K562 (cell line): Measurements from ENCODE around the gene CEP44. TPM values are rescaled to one million over a fixed set of nuclear protein-coding genes. Genes with fewer than 3 reads are reported as not detected.

ENCODE experiments used
- BMI1 ChIP-seq: fragments of 150-350 bp; IDR thresholded peaks from 2 replicates; pipeline ENCODE4 v1.6.1; 2014; ENCODE audit warnings: low read length
- CHD1 ChIP-seq: fragments of 200-600 bp; sonication (generic); IDR thresholded peaks from one replicate; pipeline ENCODE4 v1.6.1; 2012; ENCODE audit warnings: mild to moderate bottlenecking, moderate library complexity, low read length, inconsistent platforms
- JUN ChIP-seq, 2 experiments: sonication (generic) in 1 of 2; formaldehyde crosslinking in 1 of 2; IDR thresholded peaks; 2 replicates each; pipeline versions ENCODE4 v1.6.1 to v1.8.0; 2012 to 2022; ENCODE audit warnings: borderline replicate concordance in 2 of 2, mild to moderate bottlenecking in 2 of 2, improper control_type of control experiment in 1 of 2, low read depth in 1 of 2, low read length in 1 of 2, missing genetic modification reagents in 1 of 2
- MYNN ChIP-seq, 2 experiments: sonication (generic); formaldehyde crosslinking in 1 of 2; IDR thresholded peaks; 2 replicates each; pipeline versions ENCODE4 v1.5.0 to v1.6.1; 2016 to 2020; ENCODE audit warnings: antibody characterized with exemption in 1 of 2, missing genetic modification reagents in 1 of 2
- NR2C2 ChIP-seq, 2 experiments: fragments of 200-800 bp in 1 of 2; sonication (Bioruptor generic) in 1 of 2; sonication (generic) in 1 of 2; formaldehyde crosslinking in 1 of 2; IDR thresholded peaks; 2 replicates each; pipeline versions ENCODE4 v1.6.1 to v1.8.0; 2016 to 2022; ENCODE audit warnings: mild to moderate bottlenecking in 1 of 2, missing compliant biosample characterization in 1 of 2, missing genetic modification characterization in 1 of 2, missing genetic modification reagents in 1 of 2
- ZNF232 ChIP-seq: sonication (generic); formaldehyde crosslinking; IDR thresholded peaks from 2 replicates; pipeline ENCODE4 v1.8.0; 2022; ENCODE audit warnings: mild to moderate bottlenecking, missing genetic modification reagents
- ZNF384 ChIP-seq: IDR thresholded peaks from 2 replicates; pipeline ENCODE4 v1.6.1; 2012; ENCODE audit warnings: low read depth, low read length, improper control_type of control experiment
- ZNF507 ChIP-seq: conservative IDR thresholded peaks from 2 replicates; pipeline ENCODE4 v1.6.1; 2017; ENCODE audit warnings: missing genetic modification characterization, missing compliant biosample characterization
- ZNF644 ChIP-seq: fragments of 200-800 bp; sonication (Bioruptor generic); IDR thresholded peaks from 2 replicates; pipeline ENCODE4 v1.6.1; 2016; ENCODE audit warnings: low read depth, missing genetic modification characterization, missing compliant biosample characterization
- polyA plus RNA-seq, 8 experiments: library from polyadenylated mRNA; depleted of rRNA in 4 of 8; stranded (reverse) in 5 of 8; unstranded in 3 of 8; fragments of >200 nt; fragmentation: Nextera tagmentation in 2 of 8; fragmentation: Illumina TruSeq in 1 of 8; extraction: Ambion mirVana in 2 of 8; extraction: Trizol in 1 of 8; gene quantifications; 2 replicates each; pipeline versions ENCODE4 v1.2.1 to v1.2.3, GENCODE V29; 2011 to 2014; ENCODE audit warnings: inconsistent platforms in 1 of 8, missing spikeins in 1 of 8
- total RNA-seq, 7 experiments: library from RNA; depleted of rRNA in 6 of 7; stranded (reverse); fragments of >200 nt in 6 of 7; fragmentation: Illumina TruSeq in 2 of 7; extraction: Trizol in 2 of 7; gene quantifications; 2 replicates each; pipeline versions ENCODE4 v1.2.1 to v1.2.3, GENCODE V29; 2011 to 2021; ENCODE audit warnings: low replicate concordance in 1 of 7
- TF ChIP-seq, protein P1 (sequence below): fragments of 450-650 bp; IDR thresholded peaks from 2 replicates; pipeline ENCODE4 v1.6.1; 2016; ENCODE audit warnings: mild to moderate bottlenecking, moderate library complexity
- TF ChIP-seq, protein P2 (sequence below): sonication (generic); formaldehyde crosslinking; IDR thresholded peaks from 2 replicates; pipeline ENCODE4 v1.9.0; 2022; ENCODE audit warnings: mild to moderate bottlenecking, missing genetic modification reagents
- TF ChIP-seq, protein P3 (sequence below): sonication (generic); formaldehyde crosslinking; IDR thresholded peaks from 2 replicates; pipeline ENCODE4 v1.5.0; 2020; ENCODE audit warnings: missing genetic modification reagents

The CEP44 gene
- total and polyA plus RNA-seq, 9 of the 15 experiments (the other 6 are each of a cell fraction or from before 2014, with no cell fraction given): 19.6 to 45.0 (median 24.4) TPM

DNA sequence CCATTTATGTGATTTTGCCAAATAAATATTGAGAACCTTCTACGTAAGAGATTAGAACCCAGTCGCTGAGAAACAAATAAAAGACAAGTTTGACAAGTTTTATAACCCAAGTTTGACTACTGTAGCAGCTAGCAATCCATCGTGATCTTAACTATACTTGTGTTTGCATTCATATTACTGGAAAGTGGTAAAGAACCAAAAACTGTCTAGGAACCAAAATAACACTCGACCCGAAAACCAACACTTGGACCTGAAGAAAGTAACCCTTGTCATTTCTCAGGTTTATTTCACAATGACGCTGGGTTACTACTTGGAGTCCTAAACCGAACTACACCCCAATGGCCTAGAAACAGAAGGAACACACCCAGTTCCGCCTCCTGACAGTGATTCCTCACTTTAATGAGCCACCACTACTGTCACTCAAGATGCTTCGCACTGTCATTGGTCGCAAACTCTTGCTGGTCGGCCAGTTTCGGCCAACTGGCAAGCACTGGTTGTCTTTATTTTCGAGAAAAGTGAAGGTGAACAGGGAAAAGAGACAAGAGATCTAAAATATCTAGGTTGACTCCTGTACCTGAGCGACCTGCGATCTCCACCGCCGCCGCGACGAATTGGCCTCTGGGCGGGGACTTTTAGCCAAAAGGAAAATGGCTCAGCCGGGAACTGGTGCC, 740 bp upstream of the CEP44 start (continued):
- TF ChIP-seq, protein P1, sequence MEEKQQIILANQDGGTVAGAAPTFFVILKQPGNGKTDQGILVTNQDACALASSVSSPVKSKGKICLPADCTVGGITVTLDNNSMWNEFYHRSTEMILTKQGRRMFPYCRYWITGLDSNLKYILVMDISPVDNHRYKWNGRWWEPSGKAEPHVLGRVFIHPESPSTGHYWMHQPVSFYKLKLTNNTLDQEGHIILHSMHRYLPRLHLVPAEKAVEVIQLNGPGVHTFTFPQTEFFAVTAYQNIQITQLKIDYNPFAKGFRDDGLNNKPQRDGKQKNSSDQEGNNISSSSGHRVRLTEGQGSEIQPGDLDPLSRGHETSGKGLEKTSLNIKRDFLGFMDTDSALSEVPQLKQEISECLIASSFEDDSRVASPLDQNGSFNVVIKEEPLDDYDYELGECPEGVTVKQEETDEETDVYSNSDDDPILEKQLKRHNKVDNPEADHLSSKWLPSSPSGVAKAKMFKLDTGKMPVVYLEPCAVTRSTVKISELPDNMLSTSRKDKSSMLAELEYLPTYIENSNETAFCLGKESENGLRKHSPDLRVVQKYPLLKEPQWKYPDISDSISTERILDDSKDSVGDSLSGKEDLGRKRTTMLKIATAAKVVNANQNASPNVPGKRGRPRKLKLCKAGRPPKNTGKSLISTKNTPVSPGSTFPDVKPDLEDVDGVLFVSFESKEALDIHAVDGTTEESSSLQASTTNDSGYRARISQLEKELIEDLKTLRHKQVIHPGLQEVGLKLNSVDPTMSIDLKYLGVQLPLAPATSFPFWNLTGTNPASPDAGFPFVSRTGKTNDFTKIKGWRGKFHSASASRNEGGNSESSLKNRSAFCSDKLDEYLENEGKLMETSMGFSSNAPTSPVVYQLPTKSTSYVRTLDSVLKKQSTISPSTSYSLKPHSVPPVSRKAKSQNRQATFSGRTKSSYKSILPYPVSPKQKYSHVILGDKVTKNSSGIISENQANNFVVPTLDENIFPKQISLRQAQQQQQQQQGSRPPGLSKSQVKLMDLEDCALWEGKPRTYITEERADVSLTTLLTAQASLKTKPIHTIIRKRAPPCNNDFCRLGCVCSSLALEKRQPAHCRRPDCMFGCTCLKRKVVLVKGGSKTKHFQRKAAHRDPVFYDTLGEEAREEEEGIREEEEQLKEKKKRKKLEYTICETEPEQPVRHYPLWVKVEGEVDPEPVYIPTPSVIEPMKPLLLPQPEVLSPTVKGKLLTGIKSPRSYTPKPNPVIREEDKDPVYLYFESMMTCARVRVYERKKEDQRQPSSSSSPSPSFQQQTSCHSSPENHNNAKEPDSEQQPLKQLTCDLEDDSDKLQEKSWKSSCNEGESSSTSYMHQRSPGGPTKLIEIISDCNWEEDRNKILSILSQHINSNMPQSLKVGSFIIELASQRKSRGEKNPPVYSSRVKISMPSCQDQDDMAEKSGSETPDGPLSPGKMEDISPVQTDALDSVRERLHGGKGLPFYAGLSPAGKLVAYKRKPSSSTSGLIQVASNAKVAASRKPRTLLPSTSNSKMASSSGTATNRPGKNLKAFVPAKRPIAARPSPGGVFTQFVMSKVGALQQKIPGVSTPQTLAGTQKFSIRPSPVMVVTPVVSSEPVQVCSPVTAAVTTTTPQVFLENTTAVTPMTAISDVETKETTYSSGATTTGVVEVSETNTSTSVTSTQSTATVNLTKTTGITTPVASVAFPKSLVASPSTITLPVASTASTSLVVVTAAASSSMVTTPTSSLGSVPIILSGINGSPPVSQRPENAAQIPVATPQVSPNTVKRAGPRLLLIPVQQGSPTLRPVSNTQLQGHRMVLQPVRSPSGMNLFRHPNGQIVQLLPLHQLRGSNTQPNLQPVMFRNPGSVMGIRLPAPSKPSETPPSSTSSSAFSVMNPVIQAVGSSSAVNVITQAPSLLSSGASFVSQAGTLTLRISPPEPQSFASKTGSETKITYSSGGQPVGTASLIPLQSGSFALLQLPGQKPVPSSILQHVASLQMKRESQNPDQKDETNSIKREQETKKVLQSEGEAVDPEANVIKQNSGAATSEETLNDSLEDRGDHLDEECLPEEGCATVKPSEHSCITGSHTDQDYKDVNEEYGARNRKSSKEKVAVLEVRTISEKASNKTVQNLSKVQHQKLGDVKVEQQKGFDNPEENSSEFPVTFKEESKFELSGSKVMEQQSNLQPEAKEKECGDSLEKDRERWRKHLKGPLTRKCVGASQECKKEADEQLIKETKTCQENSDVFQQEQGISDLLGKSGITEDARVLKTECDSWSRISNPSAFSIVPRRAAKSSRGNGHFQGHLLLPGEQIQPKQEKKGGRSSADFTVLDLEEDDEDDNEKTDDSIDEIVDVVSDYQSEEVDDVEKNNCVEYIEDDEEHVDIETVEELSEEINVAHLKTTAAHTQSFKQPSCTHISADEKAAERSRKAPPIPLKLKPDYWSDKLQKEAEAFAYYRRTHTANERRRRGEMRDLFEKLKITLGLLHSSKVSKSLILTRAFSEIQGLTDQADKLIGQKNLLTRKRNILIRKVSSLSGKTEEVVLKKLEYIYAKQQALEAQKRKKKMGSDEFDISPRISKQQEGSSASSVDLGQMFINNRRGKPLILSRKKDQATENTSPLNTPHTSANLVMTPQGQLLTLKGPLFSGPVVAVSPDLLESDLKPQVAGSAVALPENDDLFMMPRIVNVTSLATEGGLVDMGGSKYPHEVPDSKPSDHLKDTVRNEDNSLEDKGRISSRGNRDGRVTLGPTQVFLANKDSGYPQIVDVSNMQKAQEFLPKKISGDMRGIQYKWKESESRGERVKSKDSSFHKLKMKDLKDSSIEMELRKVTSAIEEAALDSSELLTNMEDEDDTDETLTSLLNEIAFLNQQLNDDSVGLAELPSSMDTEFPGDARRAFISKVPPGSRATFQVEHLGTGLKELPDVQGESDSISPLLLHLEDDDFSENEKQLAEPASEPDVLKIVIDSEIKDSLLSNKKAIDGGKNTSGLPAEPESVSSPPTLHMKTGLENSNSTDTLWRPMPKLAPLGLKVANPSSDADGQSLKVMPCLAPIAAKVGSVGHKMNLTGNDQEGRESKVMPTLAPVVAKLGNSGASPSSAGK: no peak
- TF ChIP-seq ZNF232 (CRISPR knock-in tag) (no peak), CHD1 (no peak), BMI1 (no peak), JUN (IDR thresholded peaks at IDR 0.05; ENCODE audit: borderline replicate concordance, low read depth, low read length) (no peak), JUN (CRISPR knock-in tag; IDR thresholded peaks at IDR 0.05; ENCODE audit: borderline replicate concordance) (no peak), MYNN (IDR thresholded peaks at IDR 0.05) (no peak), MYNN (CRISPR knock-in tag; IDR thresholded peaks at IDR 0.05) (no peak), NR2C2 (CRISPR knock-in tag; IDR thresholded peaks at IDR 0.05) (no peak), NR2C2 (tag; IDR thresholded peaks at IDR 0.05) (no peak), ZNF644 (no peak), ZNF507 (no peak), ZNF384 (no peak)
- TF ChIP-seq, protein P2, sequence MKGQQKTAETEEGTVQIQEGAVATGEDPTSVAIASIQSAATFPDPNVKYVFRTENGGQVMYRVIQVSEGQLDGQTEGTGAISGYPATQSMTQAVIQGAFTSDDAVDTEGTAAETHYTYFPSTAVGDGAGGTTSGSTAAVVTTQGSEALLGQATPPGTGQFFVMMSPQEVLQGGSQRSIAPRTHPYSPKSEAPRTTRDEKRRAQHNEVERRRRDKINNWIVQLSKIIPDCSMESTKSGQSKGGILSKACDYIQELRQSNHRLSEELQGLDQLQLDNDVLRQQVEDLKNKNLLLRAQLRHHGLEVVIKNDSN (CRISPR knock-in tag): no peak
- TF ChIP-seq, protein P3, sequence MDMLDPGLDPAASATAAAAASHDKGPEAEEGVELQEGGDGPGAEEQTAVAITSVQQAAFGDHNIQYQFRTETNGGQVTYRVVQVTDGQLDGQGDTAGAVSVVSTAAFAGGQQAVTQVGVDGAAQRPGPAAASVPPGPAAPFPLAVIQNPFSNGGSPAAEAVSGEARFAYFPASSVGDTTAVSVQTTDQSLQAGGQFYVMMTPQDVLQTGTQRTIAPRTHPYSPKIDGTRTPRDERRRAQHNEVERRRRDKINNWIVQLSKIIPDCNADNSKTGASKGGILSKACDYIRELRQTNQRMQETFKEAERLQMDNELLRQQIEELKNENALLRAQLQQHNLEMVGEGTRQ (CRISPR knock-in tag): no peak
